ENCODE measurements around the gene C22orf23. TPM values are rescaled to one million over a fixed set of nuclear protein-coding genes. Genes with fewer than 3 reads are reported as not detected.
"Not testable (repeated sequence)": the region's sequence is repeated elsewhere in the genome, so short reads cannot be mapped to it uniquely, and the experiment has no call there.

C22orf23 gene
- polyA plus RNA-seq, 3 donors: 6.4 to 7.0 (median 6.8) TPM

- DNase-seq: no peak
Observed at GRCh38 chr22:37982938-37983859, 29.8 kb upstream of the C22orf23 start.

GRCh38 chr22:37982151-37982785, 28.9 kb upstream of the C22orf23 start:
- no peak for DNase-seq

GRCh38 chr22:37981282-37982011, 28.0 kb upstream of the C22orf23 start:
- DNase-seq: no peak

- no peak for DNase-seq
Observed at GRCh38 chr22:37979782-37980181, 26.4 kb upstream of the C22orf23 start.

- DNase-seq: no peak
Observed at GRCh38 chr22:37976547-37976946, 23.1 kb upstream of the C22orf23 start.

GRCh38 chr22:37976022-37976421, 22.6 kb upstream of the C22orf23 start:
- not testable (repeated sequence) for DNase-seq

GRCh38 chr22:37975153-37975552, 21.8 kb upstream of the C22orf23 start:
- DNase-seq: no peak

GRCh38 chr22:37973271-37974170, 20.1 kb upstream of the C22orf23 start:
- no peak for DNase-seq

GRCh38 chr22:37972527-37972926, 19.1 kb upstream of the C22orf23 start:
- DNase-seq: no peak

- DNase-seq: no peak
Observed at GRCh38 chr22:37971475-37972434, 18.4 kb upstream of the C22orf23 start.

- no peak for DNase-seq
Observed at GRCh38 chr22:37970864-37971263, 17.5 kb upstream of the C22orf23 start.

- DNase-seq: no peak
Observed at GRCh38 chr22:37968452-37969251, 15.3 kb upstream of the C22orf23 start.

GRCh38 chr22:37967637-37968451, 14.4 kb upstream of the C22orf23 start:
- no peak for DNase-seq

GRCh38 chr22:37967147-37967546, 13.7 kb upstream of the C22orf23 start:
- no peak for DNase-seq

GRCh38 chr22:37965940-37966664, 12.7 kb upstream of the C22orf23 start:
- DNase-seq: no peak

GRCh38 chr22:37961062-37961461, 7.7 kb upstream of the C22orf23 start:
- no peak for DNase-seq

- DNase-seq: no peak
Observed at GRCh38 chr22:37959231-37959825, 5.9 kb upstream of the C22orf23 start.

Measured in renal pelvis (tissue), 4 donors.